ENCODE results near the gene TMED7.
"Not testable (repeated sequence)": the region's sequence is repeated elsewhere in the genome, so short reads cannot be mapped to it uniquely, and the experiment has no call there.

TMED7 gene

GRCh38 chr5:115625579-115626444 is at the start of gene TMED7:
Gene TMED7 (minus strand): TSS chr5:115626036. CDS start chr5:115625792, 244 bp downstream.
- DNase-seq (ENCODE audit: low spot score): peak; percentile 99

- DNase-seq (ENCODE audit: low spot score): not testable (repeated sequence)
Measured at GRCh38 chr5:115674782-115675181, 48.9 kb upstream of the TMED7 start.

- no peak for DNase-seq (ENCODE audit: low spot score)
Measured at GRCh38 chr5:115673596-115673995, 47.8 kb upstream of the TMED7 start.

- DNase-seq (ENCODE audit: low spot score): no peak
Measured at GRCh38 chr5:115671939-115672338, 46.1 kb upstream of the TMED7 start.

GRCh38 chr5:115666023-115666422 is 40.2 kb upstream of the TMED7 start:
- no peak for DNase-seq (ENCODE audit: low spot score)

GRCh38 chr5:115661563-115661962 is 35.7 kb upstream of the TMED7 start:
- no peak for DNase-seq (ENCODE audit: low spot score)

- DNase-seq (ENCODE audit: low spot score): no peak
Measured at GRCh38 chr5:115661101-115661500, 35.3 kb upstream of the TMED7 start.

- DNase-seq (ENCODE audit: low spot score): peak; percentile 13
Measured at GRCh38 chr5:115657881-115658233, 32.0 kb upstream of the TMED7 start.

- no peak for DNase-seq (ENCODE audit: low spot score)
Measured at GRCh38 chr5:115657125-115657880, 31.5 kb upstream of the TMED7 start.

- DNase-seq (ENCODE audit: low spot score): no peak
Measured at GRCh38 chr5:115656404-115656803, 30.6 kb upstream of the TMED7 start.

GRCh38 chr5:115655994-115656393 is 30.2 kb upstream of the TMED7 start:
- no peak for DNase-seq (ENCODE audit: low spot score)

- no peak for DNase-seq (ENCODE audit: low spot score)
Measured at GRCh38 chr5:115649541-115649940, 23.7 kb upstream of the TMED7 start.

GRCh38 chr5:115648056-115648455 is 22.2 kb upstream of the TMED7 start:
- no peak for DNase-seq (ENCODE audit: low spot score)

- DNase-seq (ENCODE audit: low spot score): not testable (repeated sequence)
Measured at GRCh38 chr5:115645386-115645785, 19.6 kb upstream of the TMED7 start.

GRCh38 chr5:115644046-115644445 is 18.2 kb upstream of the TMED7 start:
- DNase-seq (ENCODE audit: low spot score): no peak

- no peak for DNase-seq (ENCODE audit: low spot score)
Measured at GRCh38 chr5:115641948-115642347, 16.1 kb upstream of the TMED7 start.

GRCh38 chr5:115640274-115640673 is 14.4 kb upstream of the TMED7 start:
- no peak for DNase-seq (ENCODE audit: low spot score)

GRCh38 chr5:115639377-115639776 is 13.5 kb upstream of the TMED7 start:
- no peak for DNase-seq (ENCODE audit: low spot score)

- DNase-seq (ENCODE audit: low spot score): no peak
Measured at GRCh38 chr5:115637507-115637906, 11.7 kb upstream of the TMED7 start.

- DNase-seq (ENCODE audit: low spot score): no peak
Measured at GRCh38 chr5:115636008-115636407, 10.2 kb upstream of the TMED7 start.

GRCh38 chr5:115634343-115635132 is 8.7 kb upstream of the TMED7 start:
- peak; percentile 91 for DNase-seq (ENCODE audit: low spot score)

GRCh38 chr5:115629903-115630302 is 4.1 kb upstream of the TMED7 start:
- no peak for DNase-seq (ENCODE audit: low spot score)
